HAP-1 (cell line): ENCODE measurements around the gene TTLL7.

Source experiments
- DNase-seq, 2 experiments: peaks; one replicate each; pipeline ENCODE4 v3.0.0-alpha.2; 2016 to 2020; ENCODE audit warnings: low spot score in 2 of 2
- H3K27me3 ChIP-seq: fragments of 250-450 bp; sonication (Bioruptor Pico); 2 replicates; pipeline ENCODE4 v1.5.1; 2020; ENCODE audit warnings: low read depth, mild to moderate bottlenecking, moderate library complexity
- H3K36me3 ChIP-seq: fragments of 250-450 bp; sonication (Bioruptor Pico); replicated peaks from 2 replicates; pipeline ENCODE4 v1.5.1; 2020; ENCODE audit warnings: mild to moderate bottlenecking
- H3K4me1 ChIP-seq: fragments of 250-450 bp; sonication (Bioruptor Pico); 2 replicates; pipeline ENCODE4 v1.5.1; 2020; ENCODE audit warnings: mild to moderate bottlenecking
- H3K4me3 ChIP-seq: fragments of 250-450 bp; sonication (Bioruptor Pico); 2 replicates; pipeline ENCODE4 v1.5.1; 2020; ENCODE audit warnings: mild to moderate bottlenecking, moderate library complexity
- H3K9me3 ChIP-seq: fragments of 250-450 bp; sonication (Bioruptor Pico); 2 replicates; pipeline ENCODE4 v1.5.1; 2020; ENCODE audit warnings: mild to moderate bottlenecking, moderate library complexity
- in situ Hi-C: fragments of 300-500 bp; cut with MboI; formaldehyde crosslinking; loops from 3 replicates; pipeline ENCODE4 v1.14.3; 2020; ENCODE audit warnings: low sequenced_read_pairs, inconsistent platforms, mixed read lengths

TTLL7 gene

DNA sequence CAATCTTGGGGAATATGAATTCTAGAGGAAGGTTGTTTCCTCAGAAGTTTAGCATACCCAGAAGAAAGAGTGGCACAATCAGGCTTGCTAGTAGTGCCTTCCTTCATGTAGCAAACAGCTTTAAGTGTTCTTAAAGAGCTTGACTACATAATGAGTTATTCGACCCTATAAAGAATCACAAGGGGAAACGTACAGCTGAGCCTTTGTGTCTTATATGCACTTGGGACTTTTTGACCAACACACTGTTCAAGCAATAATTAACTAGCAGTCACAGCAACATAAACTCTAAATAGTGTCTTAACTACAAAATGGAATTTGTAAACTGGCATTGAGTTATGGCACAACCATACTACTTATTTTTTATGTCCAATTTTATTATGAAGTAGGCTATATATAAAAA is 86.1 kb downstream of the TTLL7 start:
- H3K9me3 ChIP-seq = no peaks in the 10 kb centered on the region
- no peaks in the 10 kb centered on the region for H3K4me1 ChIP-seq
- no peaks in the 10 kb centered on the region for H3K36me3 ChIP-seq
- in situ Hi-C loops = loop anchor here (25.0 kb wide), 4 partner anchors 199 to 849 kb away; no protein-coding TSS in a partner anchor
- no peak overlapping the region for H3K4me3 ChIP-seq
- no peaks in the 10 kb centered on the region for H3K27me3 ChIP-seq
- no peak for DNase-seq

- DNase-seq = no peak
- Histone ChIP-seq H3K4me1 (no peaks in the 10 kb centered on the region), H3K27me3 (no peaks in the 10 kb centered on the region), H3K4me3 (no peak overlapping the region), H3K9me3 (no peaks in the 10 kb centered on the region), H3K36me3 (no peaks in the 10 kb centered on the region)
- in situ Hi-C loops = loop anchor here (25.0 kb wide), 4 partner anchors 202 to 852 kb away; no protein-coding TSS in a partner anchor
These were observed 88.5 kb downstream of the TTLL7 start for GRCh38 chr1:83910461-83910860.

GRCh38 chr1:83909687-83910086 is 89.2 kb downstream of the TTLL7 start:
- in situ Hi-C loops = loop anchor here (25.0 kb wide), 4 partner anchors 203 to 853 kb away; no protein-coding TSS in a partner anchor
- Histone ChIP-seq H3K9me3 (no peaks in the 10 kb centered on the region), H3K27me3 (no peaks in the 10 kb centered on the region), H3K4me3 (no peak overlapping the region), H3K36me3 (no peaks in the 10 kb centered on the region), H3K4me1 (no peaks in the 10 kb centered on the region)
- no peak for DNase-seq

GRCh38 chr1:83905315-83905907 is 93.5 kb downstream of the TTLL7 start:
- peak in 1 of 2 experiments; percentile 9 for DNase-seq
- no peaks in the 10 kb centered on the region for H3K4me1 ChIP-seq
- H3K9me3 ChIP-seq = no peaks in the 10 kb centered on the region
- H3K4me3 ChIP-seq = no peak overlapping the region
- in situ Hi-C loops = loop anchor here (25.0 kb wide), 4 partner anchors 207 to 857 kb away; no protein-coding TSS in a partner anchor
- no peaks in the 10 kb centered on the region for H3K27me3 ChIP-seq
- no peaks in the 10 kb centered on the region for H3K36me3 ChIP-seq

DNA sequence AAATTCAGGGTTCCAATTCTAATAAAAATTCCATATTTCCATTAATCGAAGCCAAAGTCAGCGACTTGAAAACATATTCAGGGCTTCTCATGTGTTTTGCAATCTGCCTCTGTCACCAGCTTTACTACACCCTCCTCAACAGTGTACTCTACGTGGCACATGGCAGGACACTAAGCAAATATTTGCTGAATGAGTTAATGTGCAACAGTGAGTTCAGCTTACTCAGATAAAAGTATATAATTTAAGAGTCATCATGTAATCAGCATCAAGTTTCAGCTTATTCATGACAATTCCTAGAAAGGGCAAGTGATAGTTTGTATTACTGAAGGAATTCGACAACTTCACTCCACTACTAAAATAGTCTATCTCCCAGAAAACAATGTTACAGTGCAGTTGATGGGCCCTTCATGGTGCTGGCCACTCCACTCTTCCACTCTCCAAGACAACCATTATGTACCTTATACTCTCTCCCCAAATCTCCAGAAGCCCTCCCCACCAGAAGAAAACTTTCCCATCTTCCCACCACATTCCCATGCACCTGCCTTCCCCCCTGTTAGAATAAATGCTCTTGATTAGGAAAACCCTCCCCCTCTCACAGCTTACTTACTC is 97.3 kb downstream of the TTLL7 start:
- Histone ChIP-seq H3K4me1 (no peaks in the 10 kb centered on the region), H3K9me3 (no peaks in the 10 kb centered on the region), H3K36me3 (no peaks in the 10 kb centered on the region), H3K4me3 (no peak overlapping the region), H3K27me3 (no peaks in the 10 kb centered on the region)
- no peak for DNase-seq
- in situ Hi-C loops = loop anchor here (25.0 kb wide), 4 partner anchors 211 to 861 kb away; no protein-coding TSS in a partner anchor

- Histone ChIP-seq H3K4me1 (no peaks in the 10 kb centered on the region), H3K4me3 (no peak overlapping the region), H3K36me3 (no peaks in the 10 kb centered on the region), H3K9me3 (no peaks in the 10 kb centered on the region), H3K27me3 (no peaks in the 10 kb centered on the region)
- in situ Hi-C loops = loop anchor here (25.0 kb wide), 4 partner anchors 212 to 862 kb away; no protein-coding TSS in a partner anchor
- DNase-seq = no peak
These were observed 98.4 kb downstream of the TTLL7 start for GRCh38 chr1:83900524-83900923.

DNA sequence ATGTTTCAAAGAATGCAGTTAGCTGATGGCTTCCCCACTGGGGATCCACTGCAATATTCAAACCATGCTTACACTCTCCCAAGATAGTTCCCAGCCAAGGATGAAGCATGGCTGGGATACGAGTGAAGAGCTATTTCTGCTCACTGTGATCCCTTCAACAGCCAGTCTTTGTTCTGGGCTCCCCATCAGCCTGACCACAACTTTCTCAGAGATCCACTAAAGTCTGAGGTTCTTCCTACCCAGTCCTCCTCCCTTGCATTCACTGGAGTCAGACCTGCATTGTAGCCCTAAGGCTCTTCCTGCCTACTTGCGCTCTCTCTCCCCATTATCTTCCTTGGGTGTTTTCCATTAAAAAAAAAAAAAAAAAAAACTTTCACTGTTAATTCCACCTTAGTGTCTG is 101.4 kb downstream of the TTLL7 start:
- no peak for DNase-seq
- in situ Hi-C loops = no loop called here
- no peaks in the 10 kb centered on the region for H3K27me3 ChIP-seq
- H3K4me1 ChIP-seq = no peaks in the 10 kb centered on the region
- H3K9me3 ChIP-seq = no peaks in the 10 kb centered on the region
- H3K36me3 ChIP-seq = no peaks in the 10 kb centered on the region
- no peak overlapping the region for H3K4me3 ChIP-seq

DNA sequence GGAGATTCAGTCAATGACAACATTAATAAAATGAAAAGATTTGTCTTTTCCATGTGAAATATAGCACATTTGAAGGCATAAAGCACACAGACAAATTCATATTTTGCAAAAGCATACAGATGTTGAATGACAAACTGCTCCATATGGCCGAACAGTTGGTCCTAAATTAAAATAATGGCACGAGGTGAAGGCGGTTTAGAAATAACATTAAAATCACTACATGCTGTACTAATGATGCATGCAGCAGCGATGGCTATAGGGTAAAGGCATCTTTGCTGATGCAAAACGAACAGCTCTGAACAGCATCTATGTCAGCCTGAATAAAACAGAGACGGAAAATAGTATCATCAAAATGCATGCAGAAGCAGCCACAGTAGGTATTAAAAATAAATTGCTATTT is 102.6 kb downstream of the TTLL7 start:
- Histone ChIP-seq H3K4me1 (no peaks in the 10 kb centered on the region), H3K27me3 (no peaks in the 10 kb centered on the region; the same call in 1 of the 2 replicates), H3K36me3 (no peaks in the 10 kb centered on the region), H3K9me3 (no peaks in the 10 kb centered on the region), H3K4me3 (no peak overlapping the region)
- no peak for DNase-seq
- in situ Hi-C loops = no loop called here

DNA sequence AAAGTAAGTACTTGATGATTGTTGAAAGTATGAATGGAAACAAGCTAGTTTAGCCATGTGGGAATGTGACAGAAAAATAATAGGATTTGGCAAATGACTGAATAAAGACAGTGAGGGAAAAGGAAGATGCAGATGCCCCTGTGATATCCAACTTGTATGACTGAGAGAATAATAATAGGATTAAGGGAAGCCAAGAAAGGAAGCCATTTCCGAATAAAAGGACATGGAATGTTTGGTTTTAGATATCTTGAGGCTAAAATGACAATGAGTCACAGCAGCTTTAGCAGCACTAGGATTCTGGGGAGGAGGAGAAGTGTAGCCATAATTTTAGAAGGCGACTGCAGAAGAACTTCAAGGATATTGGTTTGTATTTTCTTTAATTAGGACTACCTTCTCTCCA is 109.2 kb downstream of the TTLL7 start:
- DNase-seq = peak; percentile 14 to 92
- peaks cover 3% of the 10 kb centered on the region; the same call in 1 of the 2 replicates for H3K9me3 ChIP-seq
- no peaks in the 10 kb centered on the region; the same call in 1 of the 2 replicates for H3K36me3 ChIP-seq
- H3K27me3 ChIP-seq = no peaks in the 10 kb centered on the region; the same call in 1 of the 2 replicates
- H3K4me1 ChIP-seq = peaks cover 4% of the 10 kb centered on the region
- H3K4me3 ChIP-seq = no peak overlapping the region
- in situ Hi-C loops = no loop called here

DNA sequence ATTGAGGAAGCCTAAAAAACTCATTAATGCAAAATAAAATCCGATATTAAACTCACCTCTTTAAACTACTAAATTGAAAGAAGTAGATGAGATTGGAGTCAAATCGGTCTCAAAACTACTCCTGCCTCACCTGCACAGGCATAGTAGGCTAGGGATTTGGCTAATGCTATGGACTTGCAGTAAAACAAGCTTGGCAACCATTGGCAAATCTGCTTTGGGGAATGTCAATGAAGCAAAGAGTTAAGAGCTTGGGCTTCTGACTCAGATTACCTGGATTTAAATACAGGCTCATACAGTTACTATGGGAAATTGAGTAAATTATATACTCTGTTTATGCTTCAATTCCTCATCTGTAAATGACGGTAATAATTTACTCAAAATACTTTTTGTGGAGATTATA is 111.4 kb downstream of the TTLL7 start:
- DNase-seq = no peak
- in situ Hi-C loops = no loop called here

GRCh38 chr1:83883979-83884378 is 115.0 kb downstream of the TTLL7 start:
- no peaks in the 10 kb centered on the region; the same call in 1 of the 2 replicates for H3K36me3 ChIP-seq
- no peak for DNase-seq
- H3K4me3 ChIP-seq = no peak overlapping the region
- no peaks in the 10 kb centered on the region for H3K27me3 ChIP-seq
- in situ Hi-C loops = no loop called here
- no peaks in the 10 kb centered on the region for H3K4me1 ChIP-seq
- peaks cover 2% of the 10 kb centered on the region; the same call in 1 of the 2 replicates for H3K9me3 ChIP-seq

More for the DNA sequence above, 111.4 kb downstream of the TTLL7 start:
- Histone ChIP-seq H3K36me3 (no peaks in the 10 kb centered on the region; the same call in 1 of the 2 replicates), H3K4me1 (peaks cover 4% of the 10 kb centered on the region), H3K9me3 (peaks cover 3% of the 10 kb centered on the region; the same call in 1 of the 2 replicates), H3K4me3 (no peak overlapping the region), H3K27me3 (no peaks in the 10 kb centered on the region; the same call in 1 of the 2 replicates)

DNA sequence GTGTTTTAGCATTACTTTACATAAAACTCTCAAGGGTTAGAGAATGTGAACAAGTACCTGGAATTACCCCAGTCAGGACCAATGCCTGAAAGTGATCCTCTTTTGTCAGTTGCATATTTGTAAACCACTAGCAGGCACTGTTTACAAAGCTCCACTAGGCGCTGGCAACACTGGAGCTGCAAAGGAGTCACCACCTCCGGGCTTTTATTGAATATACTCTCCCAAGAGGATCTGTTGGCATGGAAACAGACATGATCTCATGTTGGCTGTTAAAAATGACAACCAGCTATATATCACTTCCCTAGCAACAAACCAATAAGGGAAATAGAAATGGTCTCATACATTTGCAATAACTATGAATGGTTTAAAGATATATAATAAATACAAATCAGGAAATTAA is 116.0 kb downstream of the TTLL7 start:
- Histone ChIP-seq H3K4me1 (no peaks in the 10 kb centered on the region), H3K36me3 (no peaks in the 10 kb centered on the region; the same call in 1 of the 2 replicates), H3K4me3 (no peak overlapping the region), H3K27me3 (no peaks in the 10 kb centered on the region), H3K9me3 (no peaks in the 10 kb centered on the region)
- in situ Hi-C loops = no loop called here
- peak; percentile 48 to 52 for DNase-seq

- in situ Hi-C loops = no loop called here
- H3K4me3 ChIP-seq = no peak overlapping the region
These were observed 126.4 kb downstream of the TTLL7 start for GRCh38 chr1:83872515-83872914.

DNA sequence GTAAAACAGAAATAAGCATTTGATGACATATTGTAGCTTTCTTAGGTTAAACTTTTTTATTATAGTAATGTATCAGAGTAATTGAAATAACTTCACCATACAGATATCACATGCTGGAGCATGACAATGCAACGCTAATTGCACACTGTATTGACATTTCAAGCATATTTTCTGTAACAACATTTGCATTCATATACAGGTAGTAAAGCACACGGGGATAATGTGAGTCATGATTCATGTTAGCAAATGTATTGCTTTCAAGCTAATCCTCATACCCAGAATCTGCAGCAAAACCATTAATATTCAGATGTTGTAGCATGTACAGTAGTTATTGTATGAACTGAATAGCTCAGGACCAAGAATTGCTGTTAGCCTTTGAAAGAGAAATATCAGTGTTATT is 133.9 kb downstream of the TTLL7 start:
- Histone ChIP-seq H3K9me3 (no peaks in the 10 kb centered on the region), H3K36me3 (no peaks in the 10 kb centered on the region), H3K4me3 (no peak overlapping the region), H3K27me3 (no peaks in the 10 kb centered on the region), H3K4me1 (no peaks in the 10 kb centered on the region)
- in situ Hi-C loops = no loop called here
- DNase-seq = peak in 1 of 2 experiments; percentile 4

More at GRCh38 chr1:83872515-83872914, 126.4 kb downstream of the TTLL7 start:
- Histone ChIP-seq H3K9me3 (no peaks in the 10 kb centered on the region), H3K4me1 (no peaks in the 10 kb centered on the region), H3K27me3 (no peaks in the 10 kb centered on the region), H3K36me3 (no peaks in the 10 kb centered on the region)
- DNase-seq = no peak
